Cardiac muscle cell (in vitro differentiated cells and primary cell): Measurements from ENCODE around the gene SH3RF3. TPM values are rescaled to one million over a fixed set of nuclear protein-coding genes. Genes with fewer than 3 reads are reported as not detected.

Source experiments
- DNase-seq, 2 donors: peaks; one replicate each; pipeline versions ENCODE4 v3.0.0 to v3.0.0-alpha.2; 2010 to 2017; ENCODE audit warnings: low read depth in 1 of 2, low spot score in 1 of 2
- H3K27ac ChIP-seq: fragments of 200-600 bp; sonication (generic); 2 replicates; pipeline ENCODE4 v1.5.1; 2016
- H3K27me3 ChIP-seq: fragments of 200-600 bp; sonication (generic); 2 replicates; pipeline ENCODE4 v1.6.0; 2016; ENCODE audit warnings: control low read depth
- H3K36me3 ChIP-seq: fragments of 200-600 bp; sonication (generic); 2 replicates; pipeline ENCODE4 v1.5.1; 2016; ENCODE audit warnings: control low read depth
- H3K4me1 ChIP-seq: fragments of 200-600 bp; sonication (generic); 2 replicates; pipeline ENCODE4 v1.8.1; 2017; ENCODE audit warnings: low read depth, mild to moderate bottlenecking, mixed run types
- H3K4me3 ChIP-seq: fragments of 200-600 bp; sonication (generic); 2 replicates; pipeline ENCODE4 v1.5.1; 2016; ENCODE audit warnings: mild to moderate bottlenecking
- H3K9me3 ChIP-seq: fragments of 200-600 bp; sonication (generic); 2 replicates; pipeline ENCODE4 v1.5.1; 2017; ENCODE audit warnings: low read depth, mild to moderate bottlenecking, control low read depth
- CTCF ChIP-seq: IDR thresholded peaks from 2 replicates; pipeline ENCODE4 v1.5.1; 2012; ENCODE audit warnings: low read depth, mild to moderate bottlenecking, low read length
- polyA plus RNA-seq: library from polyadenylated mRNA; unstranded; fragments of >200 nt; fragmentation: Nextera tagmentation; extraction: Ambion mirVana; gene quantifications from 2 replicates; pipeline ENCODE4 v1.2.1, GENCODE V29; 2016
- total RNA-seq: library from RNA; depleted of rRNA; stranded (reverse); fragments of >200 nt; gene quantifications from 2 replicates; pipeline ENCODE4 v1.2.3, GENCODE V29; 2016

Gene SH3RF3
- total and polyA plus RNA-seq, 2 experiments from 2014 or later, result 1.2 to 1.7 TPM

- Histone ChIP-seq H3K27ac (no peak overlapping the region), H3K9me3 (no peaks in the 10 kb centered on the region), H3K27me3 (no peaks in the 10 kb centered on the region), H3K36me3 (no peaks in the 10 kb centered on the region), H3K4me1 (no peaks in the 10 kb centered on the region), H3K4me3 (no peak overlapping the region)
- TF ChIP-seq CTCF, result no peak
- no peak for DNase-seq
These were observed 327.8 kb downstream of the SH3RF3 start for GRCh38 chr2:109456776-109457175.

GRCh38 chr2:109457366-109457765 lies 328.4 kb downstream of the SH3RF3 start:
- Histone ChIP-seq H3K36me3 (no peaks in the 10 kb centered on the region), H3K9me3 (no peaks in the 10 kb centered on the region), H3K4me3 (no peak overlapping the region), H3K27ac (no peak overlapping the region), H3K4me1 (no peaks in the 10 kb centered on the region), H3K27me3 (no peaks in the 10 kb centered on the region)
- DNase-seq, result no peak
- no peak for TF ChIP-seq CTCF

GRCh38 chr2:109457794-109458193 lies 328.8 kb downstream of the SH3RF3 start:
- peak; percentile 4 for TF ChIP-seq CTCF
- H3K36me3 ChIP-seq, result no peaks in the 10 kb centered on the region
- no peak for DNase-seq
- H3K9me3 ChIP-seq, result no peaks in the 10 kb centered on the region
- no peak overlapping the region for H3K4me3 ChIP-seq
- H3K27ac ChIP-seq, result no peak overlapping the region
- no peaks in the 10 kb centered on the region for H3K27me3 ChIP-seq
- H3K4me1 ChIP-seq, result no peaks in the 10 kb centered on the region

- H3K4me1 ChIP-seq, result no peaks in the 10 kb centered on the region
- no peaks in the 10 kb centered on the region for H3K9me3 ChIP-seq
- no peak overlapping the region for H3K4me3 ChIP-seq
- no peaks in the 10 kb centered on the region for H3K36me3 ChIP-seq
- TF ChIP-seq CTCF, result no peak
- DNase-seq, result no peak
- no peaks in the 10 kb centered on the region for H3K27me3 ChIP-seq
- H3K27ac ChIP-seq, result no peak overlapping the region
These were observed 329.5 kb downstream of the SH3RF3 start for GRCh38 chr2:109458512-109458911.

DNA sequence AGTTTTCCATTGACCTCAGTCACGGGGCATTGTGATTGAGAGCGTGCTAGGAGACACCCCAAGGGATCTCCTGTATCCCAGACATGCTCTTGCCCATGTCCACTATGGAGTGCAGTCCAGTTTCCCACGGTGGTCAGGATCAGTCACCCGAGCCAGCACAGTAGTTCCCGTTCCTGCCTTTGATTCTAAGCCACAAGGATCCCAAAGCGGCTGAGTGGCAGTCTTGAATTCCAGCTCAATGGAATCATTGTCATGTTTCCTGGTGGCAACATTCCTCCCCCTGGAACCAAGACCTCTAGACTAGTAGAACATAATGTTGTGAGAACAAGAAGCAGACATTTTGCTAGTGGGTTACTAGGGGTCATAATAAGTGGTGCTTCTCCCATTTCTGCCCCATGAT lies 330.5 kb downstream of the SH3RF3 start:
- Histone ChIP-seq H3K9me3 (no peaks in the 10 kb centered on the region), H3K4me1 (no peaks in the 10 kb centered on the region), H3K27ac (no peak overlapping the region), H3K27me3 (no peaks in the 10 kb centered on the region), H3K36me3 (no peaks in the 10 kb centered on the region), H3K4me3 (no peak overlapping the region)
- no peak for DNase-seq
- no peak for TF ChIP-seq CTCF
